Measurements from ENCODE around the gene KDM2B.

- TF ChIP-seq, protein P1, sequence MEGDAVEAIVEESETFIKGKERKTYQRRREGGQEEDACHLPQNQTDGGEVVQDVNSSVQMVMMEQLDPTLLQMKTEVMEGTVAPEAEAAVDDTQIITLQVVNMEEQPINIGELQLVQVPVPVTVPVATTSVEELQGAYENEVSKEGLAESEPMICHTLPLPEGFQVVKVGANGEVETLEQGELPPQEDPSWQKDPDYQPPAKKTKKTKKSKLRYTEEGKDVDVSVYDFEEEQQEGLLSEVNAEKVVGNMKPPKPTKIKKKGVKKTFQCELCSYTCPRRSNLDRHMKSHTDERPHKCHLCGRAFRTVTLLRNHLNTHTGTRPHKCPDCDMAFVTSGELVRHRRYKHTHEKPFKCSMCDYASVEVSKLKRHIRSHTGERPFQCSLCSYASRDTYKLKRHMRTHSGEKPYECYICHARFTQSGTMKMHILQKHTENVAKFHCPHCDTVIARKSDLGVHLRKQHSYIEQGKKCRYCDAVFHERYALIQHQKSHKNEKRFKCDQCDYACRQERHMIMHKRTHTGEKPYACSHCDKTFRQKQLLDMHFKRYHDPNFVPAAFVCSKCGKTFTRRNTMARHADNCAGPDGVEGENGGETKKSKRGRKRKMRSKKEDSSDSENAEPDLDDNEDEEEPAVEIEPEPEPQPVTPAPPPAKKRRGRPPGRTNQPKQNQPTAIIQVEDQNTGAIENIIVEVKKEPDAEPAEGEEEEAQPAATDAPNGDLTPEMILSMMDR (IDR thresholded peaks at IDR 0.05; ENCODE audit: low read length) = no peak
- TF ChIP-seq EZH2phosphoT487 (IDR thresholded peaks at IDR 0.05; ENCODE audit: low read length) = no peak
These were observed 6.8 kb downstream of the KDM2B start for GRCh38 chr12:121574025-121574424.

Measured in MM.1S (cell line).